HEK293 (cell line): ENCODE data around the gene PPP6R3.

Experiments
- CTCF ChIA-PET: fragments of 350-600 bp; formaldehyde crosslinking; extraction: SDS; loops from one replicate; lab custom pipeline; 2021; ENCODE audit warnings: antibody characterized with exemption; lab: Yijun Ruan, JAX
- POLR2A ChIA-PET: fragments of 300-600 bp; formaldehyde crosslinking; extraction: SDS; loops from one replicate; lab custom pipeline; 2020; ENCODE audit warnings: antibody characterized with exemption, inconsistent platforms; lab: Yijun Ruan, JAX
- H3K27ac ChIP-seq: fragments of 200-500 bp; sonication (Bioruptor generic); 2 replicates; pipeline ENCODE4 v1.5.1; 2014; ENCODE audit warnings: low read depth, low read length, control low read depth, inconsistent platforms; ENCODE audit errors: extremely low read depth
- H3K36me3 ChIP-seq, 2 experiments: fragments of 200-500 bp in 1 of 2; sonication (Bioruptor generic) in 1 of 2; 1 replicate in 1 of 2; 2 replicates in 1 of 2; pipeline ENCODE4 v1.5.1; 2014 to 2017; ENCODE audit warnings: inconsistent platforms in 2 of 2, low read length in 2 of 2; ENCODE audit not compliant: control insufficient read depth in 2 of 2, insufficient read depth in 1 of 2
- H3K4me1 ChIP-seq: fragments of 200-500 bp; sonication (Bioruptor generic); 2 replicates; pipeline ENCODE4 v1.5.1; 2014; ENCODE audit warnings: mild to moderate bottlenecking, low read length, inconsistent platforms; ENCODE audit not compliant: control insufficient read depth, insufficient read depth
- H3K4me3 ChIP-seq: 2 replicates; pipeline ENCODE4 v1.5.1; 2011; ENCODE audit warnings: low read depth, mild to moderate bottlenecking, control low read depth, low read length, moderate library complexity
- H3K9me3 ChIP-seq: fragments of 200-500 bp; sonication (Bioruptor generic); 2 replicates; pipeline ENCODE4 v1.5.1; 2014; ENCODE audit warnings: low read depth, low read length, inconsistent platforms; ENCODE audit not compliant: control insufficient read depth, insufficient read depth
- BCL11A ChIP-seq: fragments of 450-650 bp; formaldehyde crosslinking; IDR thresholded peaks from 2 replicates; pipeline ENCODE4 v1.5.1; 2016; ENCODE audit warnings: low read depth, missing biosample characterization, missing genetic modification characterization
- HOXD13 ChIP-seq: sonication (generic); formaldehyde crosslinking; IDR thresholded peaks from 2 replicates; pipeline ENCODE4 v1.8.0; 2022; ENCODE audit warnings: missing genetic modification reagents, borderline replicate concordance
- KLF1 ChIP-seq: fragments of 450-650 bp; formaldehyde crosslinking; IDR thresholded peaks from 2 replicates; pipeline ENCODE4 v1.5.1; 2016; ENCODE audit warnings: missing biosample characterization, missing genetic modification characterization
- KLF7 ChIP-seq: fragments of 450-650 bp; formaldehyde crosslinking; IDR thresholded peaks from 2 replicates; pipeline ENCODE4 v1.5.1; 2016; ENCODE audit warnings: missing biosample characterization, missing genetic modification characterization, borderline replicate concordance
- MEIS1 ChIP-seq: sonication (generic); formaldehyde crosslinking; IDR thresholded peaks from 2 replicates; pipeline ENCODE4 v1.8.1; 2022; ENCODE audit warnings: missing genetic modification reagents, mild to moderate bottlenecking, borderline replicate concordance
- ZBTB48 ChIP-seq: fragments of 450-650 bp; formaldehyde crosslinking; IDR thresholded peaks from 2 replicates; pipeline ENCODE4 v1.5.1; 2016; ENCODE audit warnings: missing biosample characterization, missing genetic modification characterization
- ZBTB8A ChIP-seq: fragments of 450-650 bp; formaldehyde crosslinking; IDR thresholded peaks from 2 replicates; pipeline ENCODE4 v1.5.1; 2016; ENCODE audit warnings: missing biosample characterization, missing genetic modification characterization
- ZNF138 ChIP-seq: fragments of 450-650 bp; formaldehyde crosslinking; IDR thresholded peaks from 2 replicates; pipeline ENCODE4 v1.5.1; 2016; ENCODE audit warnings: missing biosample characterization, missing genetic modification characterization, borderline replicate concordance
- ZNF2 ChIP-seq: fragments of 450-650 bp; formaldehyde crosslinking; IDR thresholded peaks from 2 replicates; pipeline ENCODE4 v1.5.1; 2016; ENCODE audit warnings: missing biosample characterization, missing genetic modification characterization
- ZNF202 ChIP-seq: fragments of 450-650 bp; formaldehyde crosslinking; IDR thresholded peaks from 2 replicates; pipeline ENCODE4 v1.5.1; 2016; ENCODE audit warnings: missing biosample characterization, missing genetic modification characterization, borderline replicate concordance
- ZNF266 ChIP-seq: fragments of 450-650 bp; formaldehyde crosslinking; IDR thresholded peaks from 2 replicates; pipeline ENCODE4 v1.5.1; 2016; ENCODE audit warnings: missing biosample characterization, missing genetic modification characterization, low read depth
- ZNF362 ChIP-seq: fragments of 450-650 bp; formaldehyde crosslinking; IDR thresholded peaks from 2 replicates; pipeline ENCODE4 v1.5.1; 2016; ENCODE audit warnings: missing biosample characterization, missing genetic modification characterization
- ZNF416 ChIP-seq: fragments of 450-650 bp; formaldehyde crosslinking; IDR thresholded peaks from 2 replicates; pipeline ENCODE4 v1.5.1; 2016; ENCODE audit warnings: missing biosample characterization, missing genetic modification characterization
- ZNF513 ChIP-seq: fragments of 450-650 bp; IDR thresholded peaks from 2 replicates; pipeline ENCODE4 v1.5.1; 2018; ENCODE audit warnings: missing biosample characterization, missing genetic modification characterization
- ZNF561 ChIP-seq: fragments of 450-650 bp; IDR thresholded peaks from 2 replicates; pipeline ENCODE4 v1.5.1; 2018; ENCODE audit warnings: missing biosample characterization, missing genetic modification characterization, borderline replicate concordance
- ZNF580 ChIP-seq: fragments of 450-650 bp; formaldehyde crosslinking; IDR thresholded peaks from 2 replicates; pipeline ENCODE4 v1.5.1; 2016; ENCODE audit warnings: missing biosample characterization, missing genetic modification characterization
- ZNF660 ChIP-seq: fragments of 450-650 bp; IDR thresholded peaks from 2 replicates; pipeline ENCODE4 v1.5.1; 2018; ENCODE audit warnings: missing biosample characterization, mild to moderate bottlenecking, missing genetic modification characterization
- ZNF707 ChIP-seq: fragments of 450-650 bp; formaldehyde crosslinking; IDR thresholded peaks from 2 replicates; pipeline ENCODE4 v1.5.1; 2016; ENCODE audit warnings: missing biosample characterization, missing genetic modification characterization
- ZNF791 ChIP-seq: fragments of 450-650 bp; formaldehyde crosslinking; IDR thresholded peaks from 2 replicates; pipeline ENCODE4 v1.5.1; 2016; ENCODE audit warnings: missing biosample characterization, missing genetic modification characterization
- TF ChIP-seq, protein P1 (sequence below): fragments of 450-650 bp; formaldehyde crosslinking; IDR thresholded peaks from 2 replicates; pipeline ENCODE4 v1.5.1; 2016; ENCODE audit warnings: missing biosample characterization, missing genetic modification characterization
- TF ChIP-seq, protein P2 (sequence below): fragments of 450-650 bp; formaldehyde crosslinking; conservative IDR thresholded peaks from 2 replicates; pipeline ENCODE4 v1.5.1; 2016; ENCODE audit warnings: low read depth, missing biosample characterization, missing genetic modification characterization

The PPP6R3 gene

DNA sequence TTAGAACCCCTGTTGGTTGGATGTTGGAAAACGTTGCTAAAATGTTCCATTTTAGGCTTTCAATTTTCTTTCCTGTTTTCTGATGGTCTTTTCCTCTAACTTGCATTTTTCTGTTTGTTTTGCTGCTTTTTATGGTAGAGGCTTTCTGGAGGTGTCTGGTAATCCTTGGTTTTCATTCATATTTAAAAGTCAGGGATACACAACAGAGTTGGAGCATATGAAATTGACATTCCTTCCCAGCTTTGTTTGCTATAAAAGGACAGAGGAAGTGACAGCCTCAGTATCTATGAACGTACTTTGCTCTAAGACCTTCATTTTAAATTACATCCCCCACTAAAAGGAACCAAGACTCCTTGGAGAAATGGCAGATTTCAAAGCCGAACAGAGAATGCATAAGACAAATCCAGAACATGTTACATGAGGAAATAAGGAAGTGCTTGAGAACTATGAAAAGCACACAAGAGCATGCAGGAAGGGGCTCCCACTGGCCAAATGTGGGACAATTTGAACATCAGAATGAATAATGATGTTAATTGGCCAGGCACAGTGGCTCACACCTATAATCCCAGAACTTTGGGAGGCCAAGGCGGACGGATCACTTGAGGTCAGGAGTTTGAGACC is 56.7 kb downstream of the PPP6R3 start:
- H3K27ac ChIP-seq = no peak overlapping the region
- H3K36me3 ChIP-seq = peaks cover 0 to 44% of the 10 kb centered on the region in 2 experiments; a peak in 1 of 3 replicates
- no peak for TF ChIP-seq ZBTB48
- no peak for TF ChIP-seq ZNF580 (tag by site-specific recombination)
- no peak for TF ChIP-seq ZNF660
- no peak for TF ChIP-seq ZBTB8A (tag by site-specific recombination)
- no peak for TF ChIP-seq BCL11A (tag by site-specific recombination)
- no peak for TF ChIP-seq MEIS1
- TF ChIP-seq ZNF138 = no peak
- TF ChIP-seq HOXD13 (CRISPR knock-in tag) = no peak
- TF ChIP-seq ZNF791 (tag by site-specific recombination) = no peak
- TF ChIP-seq ZNF561 (tag by site-specific recombination) = no peak
- no peak for TF ChIP-seq ZNF416 (tag by site-specific recombination)
- H3K4me1 ChIP-seq = no peaks in the 10 kb centered on the region
- H3K9me3 ChIP-seq = no peaks in the 10 kb centered on the region
- POLR2A ChIA-PET = no interaction called here
- no peak overlapping the region for H3K4me3 ChIP-seq
- CTCF ChIA-PET = no interaction called here

DNA sequence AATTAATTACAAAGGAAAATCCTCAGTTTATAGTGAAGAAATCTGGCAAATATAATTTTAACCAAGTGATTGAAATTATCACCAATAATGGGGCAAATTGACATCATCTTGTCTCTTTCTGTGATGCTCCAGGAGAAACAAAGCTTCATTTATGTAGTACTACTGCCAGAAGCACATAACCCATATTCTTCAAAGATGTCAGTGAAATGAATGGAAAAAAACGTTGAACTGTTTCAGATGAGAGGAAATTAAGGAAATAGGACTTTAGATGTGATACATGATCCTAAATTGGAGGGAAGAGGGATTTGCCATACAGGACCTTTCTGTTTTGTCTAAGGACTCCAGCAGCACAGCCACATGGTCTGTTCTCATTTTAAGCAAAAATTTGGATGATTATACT is 57.6 kb downstream of the PPP6R3 start:
- ChIA-PET CTCF (no interaction called here), POLR2A (no interaction called here)
- TF ChIP-seq ZNF202 (no peak), KLF1 (tag by site-specific recombination) (no peak), ZNF266 (tag by site-specific recombination) (no peak), ZNF707 (tag by site-specific recombination) (no peak), ZNF362 (tag by site-specific recombination) (no peak), KLF7 (tag by site-specific recombination) (no peak), ZBTB48 (no peak), ZNF2 (tag by site-specific recombination) (no peak), ZNF513 (tag by site-specific recombination) (no peak)
- TF ChIP-seq, protein P1, sequence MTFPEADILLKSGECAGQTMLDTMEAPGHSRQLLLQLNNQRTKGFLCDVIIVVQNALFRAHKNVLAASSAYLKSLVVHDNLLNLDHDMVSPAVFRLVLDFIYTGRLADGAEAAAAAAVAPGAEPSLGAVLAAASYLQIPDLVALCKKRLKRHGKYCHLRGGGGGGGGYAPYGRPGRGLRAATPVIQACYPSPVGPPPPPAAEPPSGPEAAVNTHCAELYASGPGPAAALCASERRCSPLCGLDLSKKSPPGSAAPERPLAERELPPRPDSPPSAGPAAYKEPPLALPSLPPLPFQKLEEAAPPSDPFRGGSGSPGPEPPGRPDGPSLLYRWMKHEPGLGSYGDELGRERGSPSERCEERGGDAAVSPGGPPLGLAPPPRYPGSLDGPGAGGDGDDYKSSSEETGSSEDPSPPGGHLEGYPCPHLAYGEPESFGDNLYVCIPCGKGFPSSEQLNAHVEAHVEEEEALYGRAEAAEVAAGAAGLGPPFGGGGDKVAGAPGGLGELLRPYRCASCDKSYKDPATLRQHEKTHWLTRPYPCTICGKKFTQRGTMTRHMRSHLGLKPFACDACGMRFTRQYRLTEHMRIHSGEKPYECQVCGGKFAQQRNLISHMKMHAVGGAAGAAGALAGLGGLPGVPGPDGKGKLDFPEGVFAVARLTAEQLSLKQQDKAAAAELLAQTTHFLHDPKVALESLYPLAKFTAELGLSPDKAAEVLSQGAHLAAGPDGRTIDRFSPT (tag by site-specific recombination) = no peak
- TF ChIP-seq, protein P2, sequence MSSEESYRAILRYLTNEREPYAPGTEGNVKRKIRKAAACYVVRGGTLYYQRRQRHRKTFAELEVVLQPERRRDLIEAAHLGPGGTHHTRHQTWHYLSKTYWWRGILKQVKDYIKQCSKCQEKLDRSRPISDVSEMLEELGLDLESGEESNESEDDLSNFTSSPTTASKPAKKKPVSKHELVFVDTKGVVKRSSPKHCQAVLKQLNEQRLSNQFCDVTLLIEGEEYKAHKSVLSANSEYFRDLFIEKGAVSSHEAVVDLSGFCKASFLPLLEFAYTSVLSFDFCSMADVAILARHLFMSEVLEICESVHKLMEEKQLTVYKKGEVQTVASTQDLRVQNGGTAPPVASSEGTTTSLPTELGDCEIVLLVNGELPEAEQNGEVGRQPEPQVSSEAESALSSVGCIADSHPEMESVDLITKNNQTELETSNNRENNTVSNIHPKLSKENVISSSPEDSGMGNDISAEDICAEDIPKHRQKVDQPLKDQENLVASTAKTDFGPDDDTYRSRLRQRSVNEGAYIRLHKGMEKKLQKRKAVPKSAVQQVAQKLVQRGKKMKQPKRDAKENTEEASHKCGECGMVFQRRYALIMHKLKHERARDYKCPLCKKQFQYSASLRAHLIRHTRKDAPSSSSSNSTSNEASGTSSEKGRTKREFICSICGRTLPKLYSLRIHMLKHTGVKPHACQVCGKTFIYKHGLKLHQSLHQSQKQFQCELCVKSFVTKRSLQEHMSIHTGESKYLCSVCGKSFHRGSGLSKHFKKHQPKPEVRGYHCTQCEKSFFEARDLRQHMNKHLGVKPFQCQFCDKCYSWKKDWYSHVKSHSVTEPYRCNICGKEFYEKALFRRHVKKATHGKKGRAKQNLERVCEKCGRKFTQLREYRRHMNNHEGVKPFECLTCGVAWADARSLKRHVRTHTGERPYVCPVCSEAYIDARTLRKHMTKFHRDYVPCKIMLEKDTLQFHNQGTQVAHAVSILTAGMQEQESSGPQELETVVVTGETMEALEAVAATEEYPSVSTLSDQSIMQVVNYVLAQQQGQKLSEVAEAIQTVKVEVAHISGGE (tag by site-specific recombination) = no peak
- no peaks in the 10 kb centered on the region for H3K9me3 ChIP-seq
- H3K36me3 ChIP-seq = peaks cover 0 to 44% of the 10 kb centered on the region in 2 experiments; a peak in 2 of 3 replicates
- no peak overlapping the region for H3K27ac ChIP-seq
- no peak overlapping the region for H3K4me3 ChIP-seq
- H3K4me1 ChIP-seq = no peaks in the 10 kb centered on the region
